ENCODE measurements around the gene MPP1. TPM values are rescaled to one million over a fixed set of nuclear protein-coding genes. Genes with fewer than 3 reads are reported as not detected.
A peak's percentile ranks its signal among the peaks of the same experiment; 100 is the strongest.

Gene MPP1
- total and polyA plus RNA-seq, 2 donors (not counting 3 experiments of a cell fraction or from before 2014, with no cell fraction given), result 22.1 to 32.3 TPM

DNA sequence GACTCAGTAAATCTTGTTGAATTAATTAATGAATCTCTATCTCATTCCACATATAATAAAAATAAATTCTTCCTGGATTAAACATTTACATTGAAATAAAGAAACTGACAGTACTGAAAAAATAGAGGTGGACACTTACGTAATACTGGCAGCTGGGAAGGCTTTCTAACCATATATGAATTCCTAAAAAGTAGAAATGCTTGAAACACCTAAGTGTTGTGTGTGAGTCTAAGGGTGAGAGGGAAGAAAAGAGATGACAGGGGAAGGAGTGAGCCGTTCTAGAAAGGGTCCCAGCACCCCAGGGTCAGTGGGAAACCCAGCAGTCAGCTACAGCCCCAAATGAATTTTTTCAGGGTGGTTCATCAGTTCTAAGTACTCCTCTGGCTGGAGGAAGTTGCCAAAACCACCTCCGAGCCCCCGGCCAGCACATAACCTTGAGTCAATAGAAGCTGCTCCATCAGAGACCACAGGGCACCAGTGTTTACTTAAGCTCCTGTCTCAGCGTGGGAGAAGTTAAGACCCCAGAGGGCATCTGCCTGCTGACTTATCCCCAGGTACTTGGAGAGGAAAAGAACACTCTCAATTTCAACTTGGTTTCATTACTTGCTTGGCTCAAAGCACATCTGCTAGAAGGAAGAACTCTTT is 72.7 kb downstream of the MPP1 start:
- Histone ChIP-seq H2AFZ (ENCODE audit: low read depth, low read length) (no peak overlapping the region), H3K9me3 (replicated peaks; ENCODE audit: control insufficient read depth, insufficient read depth, low read length) (no peaks in the 10 kb centered on the region), H3K4me1 (ENCODE audit: control insufficient read depth, extremely low read depth, insufficient read depth, low read length) (peaks cover 95% of the 10 kb centered on the region), H3K4me2 (ENCODE audit: insufficient read depth, low read length) (peak overlapping the region; percentile 13), H4K20me1 (replicated peaks; ENCODE audit: control insufficient read depth, extremely low read depth, insufficient read depth, low read length) (no peaks in the 10 kb centered on the region), H3K27me3 (ENCODE audit: control insufficient read depth in 2 of 2, insufficient read depth in 2 of 2, low read length in 2 of 2) (no peaks in the 10 kb centered on the region), H3K9ac (replicated peaks; ENCODE audit: extremely low read depth, insufficient read depth, low read length) (peak overlapping the region; percentile 0), H3K9me1 (replicated peaks; ENCODE audit: control insufficient read depth, extremely low read depth, insufficient read depth, low read length) (no peaks in the 10 kb centered on the region), H3K4me3 (replicated peaks in 1 of 3; ENCODE audit: insufficient read depth in 1 of 3, low read depth in 1 of 3, low read length in 3 of 3) (no peak overlapping the region), H3K27ac (ENCODE audit: insufficient read depth, low read depth, low read length) (peak overlapping the region; percentile 93), H3K36me3 (ENCODE audit: control insufficient read depth in 2 of 2, extremely low read depth in 1 of 2, insufficient read depth in 2 of 2, low read length in 2 of 2) (no peaks in the 10 kb centered on the region), H3K79me2 (ENCODE audit: control insufficient read depth, insufficient read depth, low read length) (no peaks in the 10 kb centered on the region)
- ChIA-PET CTCF (interaction anchor here (0.6 to 4.7 kb wide), 2 partner anchors 12 to 16 kb away, joined by 4 to 26 read pairs; no protein-coding TSS in a partner anchor), POLR2A (no interaction called here)
- dilution Hi-C loops (cut with MboI; ENCODE audit: extremely low pct_ligation_motif_present, low sequenced_read_pairs) (no loop called here), intact Hi-C loops (cut with micrococcal nuclease) (no loop called here)
- DNase-seq (ENCODE audit: low read depth, low spot score) (peak; percentile 52), FAIRE-seq (no peak)
- no TSS peak for BruUV-seq (replicated peaks)
- TF ChIP-seq FOS (IDR thresholded peaks at IDR 0.05; ENCODE audit: borderline replicate concordance, insufficient read depth, low read length) (no peak), JUN (IDR thresholded peaks at IDR 0.05; ENCODE audit: borderline replicate concordance, insufficient read depth, insufficient read length, low read depth) (no peak), MAX (IDR thresholded peaks at IDR 0.05; ENCODE audit: insufficient read depth, insufficient read length) (no peak), POLR2AphosphoS5 (IDR thresholded peaks at IDR 0.05; ENCODE audit: insufficient read depth, low read depth, low read length) (no peak), GATA2 (IDR thresholded peaks at IDR 0.05; ENCODE audit: insufficient read depth, insufficient read length, low read depth, low read length) (no peak), POLR2A (IDR thresholded peaks at IDR 0.05; ENCODE audit: low read depth, low read length) (no peak), EZH2 (IDR thresholded peaks at IDR 0.05; ENCODE audit: borderline replicate concordance, low read depth, low read length, severe bottlenecking) (no peak), MYC (IDR thresholded peaks at IDR 0.05; ENCODE audit: low read depth, low read length) (no peak)
- TF ChIP-seq, protein P1, sequence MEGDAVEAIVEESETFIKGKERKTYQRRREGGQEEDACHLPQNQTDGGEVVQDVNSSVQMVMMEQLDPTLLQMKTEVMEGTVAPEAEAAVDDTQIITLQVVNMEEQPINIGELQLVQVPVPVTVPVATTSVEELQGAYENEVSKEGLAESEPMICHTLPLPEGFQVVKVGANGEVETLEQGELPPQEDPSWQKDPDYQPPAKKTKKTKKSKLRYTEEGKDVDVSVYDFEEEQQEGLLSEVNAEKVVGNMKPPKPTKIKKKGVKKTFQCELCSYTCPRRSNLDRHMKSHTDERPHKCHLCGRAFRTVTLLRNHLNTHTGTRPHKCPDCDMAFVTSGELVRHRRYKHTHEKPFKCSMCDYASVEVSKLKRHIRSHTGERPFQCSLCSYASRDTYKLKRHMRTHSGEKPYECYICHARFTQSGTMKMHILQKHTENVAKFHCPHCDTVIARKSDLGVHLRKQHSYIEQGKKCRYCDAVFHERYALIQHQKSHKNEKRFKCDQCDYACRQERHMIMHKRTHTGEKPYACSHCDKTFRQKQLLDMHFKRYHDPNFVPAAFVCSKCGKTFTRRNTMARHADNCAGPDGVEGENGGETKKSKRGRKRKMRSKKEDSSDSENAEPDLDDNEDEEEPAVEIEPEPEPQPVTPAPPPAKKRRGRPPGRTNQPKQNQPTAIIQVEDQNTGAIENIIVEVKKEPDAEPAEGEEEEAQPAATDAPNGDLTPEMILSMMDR (IDR thresholded peaks at IDR 0.05; ENCODE audit: extremely low read depth in 1 of 2, insufficient read depth in 1 of 2, low read depth in 1 of 2, low read length in 2 of 2), result no peak
